Loucy (cell line): Measurements from ENCODE around the gene PSMD12.

ENCODE experiments used
- H2AFZ ChIP-seq: fragments of 200-600 bp; sonication (generic); 2 replicates; pipeline ENCODE4 v1.6.0; 2016; ENCODE audit warnings: antibody characterized with exemption, mild to moderate bottlenecking, low read length, moderate library complexity
- H3F3A ChIP-seq: fragments of 200-600 bp; 2 replicates; pipeline ENCODE4 v1.6.0; 2016; ENCODE audit warnings: antibody characterized with exemption, low read depth, mild to moderate bottlenecking
- H3K27me3 ChIP-seq: fragments of 200-600 bp; sonication (generic); 2 replicates; pipeline ENCODE4 v1.6.1; 2014; ENCODE audit warnings: low read length, mild to moderate bottlenecking; ENCODE audit not compliant: insufficient read depth, poor library complexity, severe bottlenecking
- H3K36me3 ChIP-seq: fragments of 200-600 bp; sonication (generic); 2 replicates; pipeline ENCODE4 v1.6.1; 2016; ENCODE audit warnings: low read length; ENCODE audit not compliant: insufficient read depth
- H3K4me1 ChIP-seq: fragments of 200-600 bp; sonication (generic); 2 replicates; pipeline ENCODE4 v1.5.1; 2014; ENCODE audit warnings: low read length, mild to moderate bottlenecking; ENCODE audit not compliant: insufficient read depth, poor library complexity, severe bottlenecking
- H3K4me2 ChIP-seq: fragments of 200-600 bp; sonication (generic); 2 replicates; pipeline ENCODE4 v1.6.0; 2014; ENCODE audit warnings: antibody characterized with exemption, low read length, low read depth, mild to moderate bottlenecking; ENCODE audit not compliant: poor library complexity, severe bottlenecking
- H3K4me3 ChIP-seq: fragments of 200-600 bp; sonication (generic); 2 replicates; pipeline ENCODE4 v1.5.1; 2014; ENCODE audit warnings: low read length, mild to moderate bottlenecking, mixed read lengths; ENCODE audit not compliant: poor library complexity, severe bottlenecking
- H3K79me2 ChIP-seq: fragments of 200-600 bp; sonication (generic); 2 replicates; pipeline ENCODE4 v1.6.1; 2014; ENCODE audit warnings: low read length; ENCODE audit not compliant: insufficient read depth
- H3K9ac ChIP-seq: fragments of 200-600 bp; sonication (generic); 2 replicates; pipeline ENCODE4 v1.6.0; 2014; ENCODE audit warnings: mild to moderate bottlenecking, low read depth, low read length, moderate library complexity; ENCODE audit not compliant: poor library complexity, severe bottlenecking
- H3K9me2 ChIP-seq: fragments of 200-600 bp; sonication (generic); replicated peaks from 2 replicates; pipeline ENCODE4 v1.6.1; 2016; ENCODE audit warnings: low read depth, low read length, mixed read lengths
- H3K9me3 ChIP-seq: fragments of 200-600 bp; sonication (generic); 2 replicates; pipeline ENCODE4 v1.6.1; 2014; ENCODE audit warnings: mild to moderate bottlenecking, antibody characterized with exemption, low read length, low read depth; ENCODE audit not compliant: insufficient read depth
- H4K20me1 ChIP-seq: fragments of 200-600 bp; sonication (generic); 2 replicates; pipeline ENCODE4 v1.6.0; 2014; ENCODE audit warnings: antibody characterized with exemption, low read length, mild to moderate bottlenecking; ENCODE audit not compliant: insufficient read depth, poor library complexity, severe bottlenecking
- CTCF ChIP-seq: fragments of 200-600 bp; sonication (generic); conservative IDR thresholded peaks from 2 replicates; pipeline ENCODE4 v1.5.1; 2014; ENCODE audit warnings: mild to moderate bottlenecking, antibody characterized with exemption, low read length
- EZH2phosphoT487 ChIP-seq: fragments of 200-600 bp; IDR thresholded peaks from 2 replicates; pipeline ENCODE4 v1.6.1; 2018; ENCODE audit warnings: antibody characterized with exemption, mild to moderate bottlenecking, moderate library complexity, borderline replicate concordance

PSMD12 gene

GRCh38 chr17:67359960-67360791 is 6.2 kb downstream of the PSMD12 start:
- Histone ChIP-seq H3K4me1 (peaks cover 52% of the 10 kb centered on the region), H3K9me2 (no peaks in the 10 kb centered on the region), H3K9ac (no peak overlapping the region), H3K4me3 (peak overlapping the region; percentile 57), H3K79me2 (peaks cover 89% of the 10 kb centered on the region), H3K36me3 (peaks cover 34% of the 10 kb centered on the region; the same call in 1 of the 2 replicates), H3K4me2 (peak overlapping the region; percentile 98), H3K9me3 (no peaks in the 10 kb centered on the region), H3F3A (peaks cover 2% of the 10 kb centered on the region; the same call in 1 of the 2 replicates), H3K27me3 (no peaks in the 10 kb centered on the region), H4K20me1 (peaks cover 84% of the 10 kb centered on the region), H2AFZ (no peak overlapping the region)
- TF ChIP-seq CTCF = peak; percentile 74
- no peak for TF ChIP-seq EZH2phosphoT487

- peak overlapping the region; percentile 98 for H3K4me2 ChIP-seq
- H3K36me3 ChIP-seq = peaks cover 48% of the 10 kb centered on the region
- H3K9me3 ChIP-seq = no peaks in the 10 kb centered on the region
- no peak for TF ChIP-seq EZH2phosphoT487
- no peak for TF ChIP-seq CTCF
- peaks cover 70% of the 10 kb centered on the region for H4K20me1 ChIP-seq
- no peak overlapping the region for H2AFZ ChIP-seq
- H3K79me2 ChIP-seq = peaks cover 73% of the 10 kb centered on the region
- H3K4me3 ChIP-seq = peak overlapping the region; percentile 57
- peaks cover 2% of the 10 kb centered on the region; the same call in 1 of the 2 replicates for H3F3A ChIP-seq
- H3K27me3 ChIP-seq = no peaks in the 10 kb centered on the region
- peaks cover 36% of the 10 kb centered on the region for H3K4me1 ChIP-seq
- H3K9ac ChIP-seq = peak overlapping the region; percentile 31
- H3K9me2 ChIP-seq = no peaks in the 10 kb centered on the region
These were observed 7.8 kb downstream of the PSMD12 start for GRCh38 chr17:67358612-67359011.

- H3K79me2 ChIP-seq = peaks cover 32% of the 10 kb centered on the region
These were observed 12.3 kb downstream of the PSMD12 start for GRCh38 chr17:67353929-67354574.

More at GRCh38 chr17:67353929-67354574, 12.3 kb downstream of the PSMD12 start:
- Histone ChIP-seq H4K20me1 (peaks cover 29% of the 10 kb centered on the region), H3K27me3 (no peaks in the 10 kb centered on the region), H3K4me3 (no peak overlapping the region), H3K9me2 (no peaks in the 10 kb centered on the region), H3K4me1 (peaks cover 6% of the 10 kb centered on the region), H3K9ac (no peak overlapping the region), H3K9me3 (no peaks in the 10 kb centered on the region), H3K4me2 (no peak overlapping the region), H2AFZ (no peak overlapping the region), H3F3A (no peaks in the 10 kb centered on the region), H3K36me3 (peaks cover 82% of the 10 kb centered on the region)
- TF ChIP-seq EZH2phosphoT487 (no peak), CTCF (no peak)
